ENCODE data around the gene USP3. TPM values are rescaled to one million over a fixed set of nuclear protein-coding genes. Genes with fewer than 3 reads are reported as not detected.

USP3 gene
- total and polyA plus RNA-seq, 2 of the 13 experiments (the other 11 are each of a cell fraction or from before 2014, with no cell fraction given), result 14.3 to 61.2 TPM

GRCh38 chr15:63473007-63473748 lies 31.2 kb upstream of the USP3 start (continued):
- no peak; the same call in 1 of the 2 replicates for TF ChIP-seq ZBTB25 (CRISPR knock-in tag; IDR thresholded peaks at IDR 0.05)
- TF ChIP-seq ZNF333 (CRISPR knock-in tag; IDR thresholded peaks at IDR 0.05; ENCODE audit: borderline replicate concordance), result no peak
- no peak for TF ChIP-seq NRL (CRISPR knock-in tag; IDR thresholded peaks at IDR 0.05; ENCODE audit: borderline replicate concordance)
- TF ChIP-seq BHLHE40 (IDR thresholded peaks at IDR 0.05; ENCODE audit: low read length), result no peak
- TF ChIP-seq ZBTB26 (CRISPR knock-in tag; IDR thresholded peaks at IDR 0.05; ENCODE audit: borderline replicate concordance), result no peak
- TF ChIP-seq KDM5B (CRISPR knock-in tag; IDR thresholded peaks at IDR 0.05; ENCODE audit: borderline replicate concordance), result no peak
- TF ChIP-seq WIZ (CRISPR knock-in tag; IDR thresholded peaks at IDR 0.05), result no peak
- TF ChIP-seq ZNF142 (CRISPR knock-in tag; IDR thresholded peaks at IDR 0.05), result no peak
- no peak for TF ChIP-seq ARNT (IDR thresholded peaks at IDR 0.05)
- no peak for TF ChIP-seq NPAS2 (CRISPR knock-in tag; IDR thresholded peaks at IDR 0.05; ENCODE audit: borderline replicate concordance)
- no peak for TF ChIP-seq TRIM22 (IDR thresholded peaks at IDR 0.05)
- TF ChIP-seq DDIT3 (CRISPR knock-in tag; IDR thresholded peaks at IDR 0.05), result no peak
- no peak for TF ChIP-seq E2F2 (CRISPR knock-in tag; IDR thresholded peaks at IDR 0.05; ENCODE audit: borderline replicate concordance)
- no peak for TF ChIP-seq SRSF1 (optimal IDR thresholded peaks at IDR 0.05; ENCODE audit: low read depth, low read length)

Data from HepG2 (cell line).